Progenitor cell of endocrine pancreas (in vitro differentiated cells): ENCODE results near the gene PCDHA4. TPM values are rescaled to one million over a fixed set of nuclear protein-coding genes. Genes with fewer than 3 reads are reported as not detected.
"Not testable (repeated sequence)": the region's sequence is repeated elsewhere in the genome, so short reads cannot be mapped to it uniquely, and the experiment has no call there.

ENCODE experiments used
- DNase-seq: peaks from one replicate; pipeline ENCODE4 v3.0.0; 2021; ENCODE audit warnings: low spot score; ENCODE audit not compliant: unreplicated experiment
- H3K27ac Mint-ChIP-seq: 2 replicates; pipeline ENCODE4 v1.8.0; 2021; ENCODE audit warnings: mild to moderate bottlenecking, moderate library complexity, mixed read lengths
- H3K27me3 Mint-ChIP-seq: 2 replicates; pipeline ENCODE4 v1.8.0; 2021; ENCODE audit warnings: mixed read lengths
- H3K36me3 Mint-ChIP-seq: 2 replicates; pipeline ENCODE4 v1.8.0; 2022; ENCODE audit warnings: mixed read lengths; ENCODE audit not compliant: insufficient read depth
- H3K4me1 Mint-ChIP-seq: 2 replicates; pipeline ENCODE4 v1.8.0; 2021; ENCODE audit warnings: low read depth, mixed read lengths
- H3K4me3 Mint-ChIP-seq: 2 replicates; pipeline ENCODE4 v1.8.0; 2021; ENCODE audit warnings: low read depth, mild to moderate bottlenecking, moderate library complexity, mixed read lengths
- H3K9me3 Mint-ChIP-seq: 2 replicates; pipeline ENCODE4 v1.8.0; 2021; ENCODE audit warnings: low read depth, mixed read lengths
- total RNA-seq: library from RNA; stranded (reverse); gene quantifications from 2 replicates; pipeline ENCODE4 v1.2.1, GENCODE V29; 2021
- TF ChIP-seq, protein P1 (sequence below): fragments of 200-600 bp; sonication (generic); IDR thresholded peaks from one replicate; pipeline ENCODE4 v1.5.0; 2021; ENCODE audit warnings: antibody characterized with exemption, mild to moderate bottlenecking; ENCODE audit not compliant: unreplicated experiment

The PCDHA4 gene
- total RNA-seq, 1 donor from 2014 or later: 27.8 TPM

GRCh38 chr5:140827704-140828361 is 21.0 kb downstream of the PCDHA4 start, which contains the start of gene PCDHA6:
Gene PCDHA6, plus strand, starts transcription at chr5:140827960. Its CDS starts 132 bp downstream, at chr5:140828092.
- Mint-ChIP-seq H3K27ac (peak within 1 kb of the TSS; percentile 98), H3K4me3 (peak within 1 kb of the TSS; percentile 78)

DNA sequence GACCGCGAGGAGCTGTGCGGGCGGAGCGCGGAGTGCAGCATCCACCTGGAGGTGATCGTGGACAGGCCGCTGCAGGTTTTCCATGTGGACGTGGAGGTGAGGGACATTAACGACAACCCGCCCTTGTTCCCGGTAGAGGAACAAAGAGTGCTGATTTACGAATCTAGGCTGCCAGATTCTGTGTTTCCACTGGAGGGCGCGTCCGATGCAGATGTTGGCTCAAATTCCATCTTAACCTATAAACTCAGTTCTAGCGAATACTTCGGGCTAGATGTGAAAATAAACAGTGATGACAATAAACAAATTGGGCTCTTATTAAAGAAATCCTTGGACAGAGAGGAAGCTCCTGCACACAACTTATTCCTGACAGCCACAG is 21.5 kb downstream of the PCDHA4 start:
- H3K36me3 Mint-ChIP-seq: peaks cover 52% of the 10 kb centered on the region
- peak overlapping the region; percentile 98 for H3K27ac Mint-ChIP-seq
- TF ChIP-seq, protein P1, sequence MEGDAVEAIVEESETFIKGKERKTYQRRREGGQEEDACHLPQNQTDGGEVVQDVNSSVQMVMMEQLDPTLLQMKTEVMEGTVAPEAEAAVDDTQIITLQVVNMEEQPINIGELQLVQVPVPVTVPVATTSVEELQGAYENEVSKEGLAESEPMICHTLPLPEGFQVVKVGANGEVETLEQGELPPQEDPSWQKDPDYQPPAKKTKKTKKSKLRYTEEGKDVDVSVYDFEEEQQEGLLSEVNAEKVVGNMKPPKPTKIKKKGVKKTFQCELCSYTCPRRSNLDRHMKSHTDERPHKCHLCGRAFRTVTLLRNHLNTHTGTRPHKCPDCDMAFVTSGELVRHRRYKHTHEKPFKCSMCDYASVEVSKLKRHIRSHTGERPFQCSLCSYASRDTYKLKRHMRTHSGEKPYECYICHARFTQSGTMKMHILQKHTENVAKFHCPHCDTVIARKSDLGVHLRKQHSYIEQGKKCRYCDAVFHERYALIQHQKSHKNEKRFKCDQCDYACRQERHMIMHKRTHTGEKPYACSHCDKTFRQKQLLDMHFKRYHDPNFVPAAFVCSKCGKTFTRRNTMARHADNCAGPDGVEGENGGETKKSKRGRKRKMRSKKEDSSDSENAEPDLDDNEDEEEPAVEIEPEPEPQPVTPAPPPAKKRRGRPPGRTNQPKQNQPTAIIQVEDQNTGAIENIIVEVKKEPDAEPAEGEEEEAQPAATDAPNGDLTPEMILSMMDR: peak; percentile 37
- DNase-seq: no peak
- peak overlapping the region; percentile 78 for H3K4me3 Mint-ChIP-seq
- no peaks in the 10 kb centered on the region for H3K4me1 Mint-ChIP-seq
- no peaks in the 10 kb centered on the region for H3K27me3 Mint-ChIP-seq
- H3K9me3 Mint-ChIP-seq: peaks cover 27% of the 10 kb centered on the region

More at GRCh38 chr5:140827704-140828361, 21.0 kb downstream of the PCDHA4 start, which contains the start of gene PCDHA6:
- H3K27me3 Mint-ChIP-seq: no peaks in the 10 kb centered on the region
- no peak for DNase-seq
- H3K36me3 Mint-ChIP-seq: peaks cover 49% of the 10 kb centered on the region
- TF ChIP-seq, protein P1: peak; percentile 60
- no peaks in the 10 kb centered on the region for H3K4me1 Mint-ChIP-seq
- peaks cover 24% of the 10 kb centered on the region for H3K9me3 Mint-ChIP-seq

DNA sequence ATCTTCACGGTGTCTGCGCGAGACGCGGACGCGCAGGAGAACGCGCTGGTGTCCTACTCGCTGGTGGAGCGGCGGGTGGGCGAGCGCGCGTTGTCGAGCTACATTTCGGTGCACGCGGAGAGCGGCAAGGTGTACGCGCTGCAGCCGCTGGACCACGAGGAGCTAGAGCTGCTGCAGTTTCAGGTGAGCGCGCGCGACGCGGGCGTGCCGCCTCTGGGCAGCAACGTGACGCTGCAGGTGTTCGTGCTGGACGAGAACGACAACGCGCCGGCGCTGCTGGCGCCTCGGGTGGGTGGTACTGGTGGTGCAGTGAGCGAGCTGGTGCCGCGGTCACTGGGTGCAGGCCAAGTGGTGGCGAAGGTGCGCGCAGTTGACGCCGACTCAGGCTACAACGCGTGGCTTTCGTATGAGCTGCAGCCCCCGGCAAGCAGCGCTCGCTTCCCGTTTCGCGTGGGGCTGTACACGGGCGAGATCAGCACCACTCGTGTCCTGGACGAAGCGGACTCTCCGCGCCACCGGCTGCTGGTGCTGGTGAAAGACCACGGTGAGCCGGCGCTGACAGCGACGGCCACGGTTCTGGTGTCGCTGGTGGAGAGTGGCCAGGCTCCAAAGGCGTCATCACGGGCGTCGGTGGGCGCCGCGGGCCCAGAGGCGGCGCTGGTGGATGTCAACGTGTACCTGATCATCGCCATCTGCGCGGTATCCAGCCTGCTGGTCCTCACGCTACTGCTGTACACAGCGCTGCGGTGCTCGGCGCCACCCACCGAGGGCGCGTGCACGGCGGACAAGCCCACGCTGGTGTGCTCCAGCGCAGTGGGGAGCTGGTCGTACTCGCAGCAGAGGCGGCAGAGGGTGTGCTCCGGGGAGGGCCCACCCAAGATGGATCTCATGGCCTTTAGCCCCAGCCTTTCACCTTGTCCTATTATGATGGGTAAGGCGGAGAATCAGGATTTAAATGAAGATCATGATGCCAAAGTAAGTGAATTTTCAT is 22.9 kb downstream of the PCDHA4 start:
- DNase-seq, H3K4me3 Mint-ChIP-seq, H3K27me3 Mint-ChIP-seq, H3K4me1 Mint-ChIP-seq, H3K27ac Mint-ChIP-seq: not testable (repeated sequence)
- Mint-ChIP-seq H3K9me3 (peaks cover 36% of the 10 kb centered on the region), H3K36me3 (peaks cover 59% of the 10 kb centered on the region)

GRCh38 chr5:140833993-140834392 is 27.1 kb downstream of the PCDHA4 start, which contains the start of gene PCDHA7:
Gene PCDHA7, plus strand, starts transcription at chr5:140834269. Its CDS starts 115 bp downstream, at chr5:140834384.
- Mint-ChIP-seq H3K9me3 (peaks cover 29% of the 10 kb centered on the region), H3K36me3 (peaks cover 59% of the 10 kb centered on the region), H3K4me1 (no peaks in the 10 kb centered on the region), H3K4me3 (peak within 1 kb of the TSS; percentile 65), H3K27me3 (no peaks in the 10 kb centered on the region), H3K27ac (peak within 1 kb of the TSS; percentile 63)
- TF ChIP-seq, protein P1: no peak
- DNase-seq: no peak

- not testable (repeated sequence) for DNase-seq, H3K27me3 Mint-ChIP-seq, H3K4me1 Mint-ChIP-seq
- peaks cover 57% of the 10 kb centered on the region for H3K36me3 Mint-ChIP-seq
- peak overlapping the region; percentile 63 for H3K27ac Mint-ChIP-seq
- H3K9me3 Mint-ChIP-seq: peaks cover 29% of the 10 kb centered on the region
- H3K4me3 Mint-ChIP-seq: peak overlapping the region; percentile 65
These were observed 27.7 kb downstream of the PCDHA4 start for GRCh38 chr5:140834439-140835008.
